Small intestine (tissue), 7 donors: ENCODE data around the gene JMJD6. TPM values are rescaled to one million over a fixed set of nuclear protein-coding genes. Genes with fewer than 3 reads are reported as not detected.
"Not testable (repeated sequence)": the region's sequence is repeated elsewhere in the genome, so short reads cannot be mapped to it uniquely, and the experiment has no call there.

Experiments used
- DNase-seq, 2 donors: peaks; one replicate each; pipeline versions ENCODE4 v3.0.0 to v3.0.0-alpha.2; 2013
- FAIRE-seq: peaks from 2 replicates; lab custom pipeline; 2012; peaks lifted over from hg19 to GRCh38; lab: Jason Lieb, UNC
- H3K27ac ChIP-seq, 3 donors: one replicate each; pipeline ENCODE4 v1.5.1; 2013; ENCODE audit warnings: low read length in 2 of 3, mild to moderate bottlenecking in 2 of 3, control low read depth in 1 of 3, inconsistent platforms in 1 of 3, low read depth in 1 of 3, moderate library complexity in 1 of 3
- H3K27me3 ChIP-seq, 3 donors: one replicate each; pipeline ENCODE4 v1.6.1; 2013; ENCODE audit warnings: low read length in 3 of 3, inconsistent platforms in 1 of 3; ENCODE audit not compliant: control insufficient read depth in 3 of 3, insufficient read depth in 3 of 3
- H3K36me3 ChIP-seq, 3 donors: one replicate each; pipeline ENCODE4 v1.6.1; 2013; ENCODE audit warnings: low read length in 3 of 3, inconsistent platforms in 1 of 3, low read depth in 1 of 3, mild to moderate bottlenecking in 1 of 3, moderate library complexity in 1 of 3; ENCODE audit not compliant: control insufficient read depth in 3 of 3, insufficient read depth in 2 of 3
- H3K4me1 ChIP-seq, 3 donors: one replicate each; pipeline ENCODE4 v1.6.1; 2013; ENCODE audit warnings: low read length in 2 of 3, inconsistent platforms in 1 of 3, low read depth in 1 of 3, mild to moderate bottlenecking in 1 of 3, moderate library complexity in 1 of 3; ENCODE audit not compliant: control insufficient read depth in 3 of 3, insufficient read depth in 2 of 3
- H3K4me3 ChIP-seq, 3 donors: one replicate each; pipeline ENCODE4 v1.5.1; 2013; ENCODE audit warnings: low read length in 3 of 3, control low read depth in 1 of 3, inconsistent platforms in 1 of 3, low read depth in 1 of 3, mild to moderate bottlenecking in 1 of 3, moderate library complexity in 1 of 3
- H3K9me3 ChIP-seq, 2 donors: one replicate each; pipeline ENCODE4 v1.6.1; 2013; ENCODE audit warnings: low read depth in 1 of 2, low read length in 1 of 2; ENCODE audit not compliant: control insufficient read depth in 2 of 2, insufficient read depth in 1 of 2
- WGBS, 3 donors: extraction: QIAGEN DNeasy Blood & Tissue Kit; methylation state at CpG; one replicate each; pipeline ENCODE4 v1.1.7; 2013; 5-methylcytosine and 5-hydroxymethylcytosine counted together
- polyA plus RNA-seq, 4 donors: library from polyadenylated mRNA; stranded (reverse) in 3 of 4; unstranded in 1 of 4; fragments of 200-250 nt in 3 of 4; fragments of 120-200 nt in 1 of 4; gene quantifications; one replicate each; pipeline versions ENCODE4 v1.2.1 to v1.2.3, GENCODE V29; 2013
- donor health status: healthy with polysubstance abuse.
- donor health status: control.
- donor health status: control.
- donor health status: Bipolar disorder and iron deficiency.
- donor health status: healthy.

JMJD6 gene
- polyA plus RNA-seq, 4 donors: 24.2 to 56.6 (median 39.1) TPM

DNA sequence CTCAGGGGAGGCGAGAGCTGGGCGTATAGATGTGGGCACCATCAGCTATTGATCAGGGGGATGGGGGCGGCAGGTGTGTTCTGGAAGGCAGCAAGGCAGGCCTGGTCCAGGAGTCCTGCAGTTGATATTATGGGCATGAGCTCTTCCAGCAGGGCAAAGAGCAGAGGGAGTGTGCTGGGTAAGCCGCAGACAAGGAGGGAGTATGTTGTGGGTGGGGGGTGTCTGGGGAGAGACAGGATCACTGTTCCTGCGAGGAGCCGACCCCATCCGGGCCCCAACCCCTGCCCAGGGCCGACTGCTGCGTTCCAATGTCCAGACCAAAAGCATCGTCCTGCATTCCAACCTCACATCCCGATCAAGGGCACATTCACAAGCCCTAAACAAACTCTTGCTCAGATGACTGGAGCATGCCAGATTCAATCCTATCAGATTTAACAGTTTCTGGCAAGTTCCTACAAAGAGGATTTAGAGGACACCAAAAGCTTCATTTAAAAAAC is 24.9 kb downstream of the JMJD6 start:
- 12 to 52% (median 45%) methylated on average over 11 of the region's 11 CpGs for WGBS, 3 donors
- H3K9me3 ChIP-seq: no peaks in the 10 kb centered on the region
- H3K27me3 ChIP-seq: no peaks in the 10 kb centered on the region
- peak in 1 of 2 donors; percentile 36 for DNase-seq
- H3K36me3 ChIP-seq: peaks cover 0 to 4% (median 0%) of the 10 kb centered on the region in 3 donors
- peak overlapping the region in 2 of 3 donors; percentile 79 to 84 for H3K27ac ChIP-seq
- H3K4me3 ChIP-seq: no peak overlapping the region
- peaks cover 0 to 31% (median 0%) of the 10 kb centered on the region in 3 donors for H3K4me1 ChIP-seq
- FAIRE-seq: no peak

DNA sequence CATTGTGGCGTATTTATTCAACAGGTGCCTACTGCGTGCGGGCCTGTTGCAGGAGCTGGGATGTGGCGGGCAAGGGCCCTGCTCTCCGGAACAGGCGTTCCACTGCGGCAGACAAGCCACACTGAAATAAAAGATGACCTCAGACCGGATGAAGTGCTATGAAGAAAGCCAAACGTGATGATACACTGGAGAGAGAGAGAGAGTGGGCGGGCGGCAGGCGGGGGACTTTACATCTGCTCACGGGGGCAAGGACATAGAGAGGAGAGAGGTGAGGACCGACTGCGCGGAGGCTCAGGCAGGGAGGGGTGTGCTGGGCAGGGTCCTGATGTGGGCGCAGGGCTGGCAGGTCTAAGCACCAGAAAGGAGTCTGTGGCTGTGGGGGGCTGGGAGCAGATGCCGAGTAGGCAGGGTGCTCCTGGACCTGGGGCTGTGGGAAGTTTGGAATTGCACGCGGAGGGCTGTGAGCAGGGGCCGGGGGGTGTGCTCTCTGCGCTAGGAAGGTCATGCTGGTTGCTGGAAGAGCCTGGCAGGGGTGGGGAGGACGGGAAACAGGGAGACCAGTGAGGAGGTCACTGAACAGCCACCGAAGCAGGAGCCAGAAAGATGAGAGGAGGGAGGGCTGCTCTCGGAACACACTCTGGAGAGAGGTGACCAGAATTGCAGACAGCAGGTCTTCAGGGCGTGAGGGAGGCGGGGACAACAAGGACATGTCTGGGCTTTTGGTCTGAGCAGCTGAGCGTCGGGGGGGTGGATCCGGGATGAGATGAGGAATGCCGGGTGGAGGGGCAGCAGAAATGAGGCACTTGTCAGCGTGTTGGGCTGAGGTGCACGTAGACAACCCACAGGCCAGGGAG is 25.6 kb downstream of the JMJD6 start:
- WGBS, 3 donors: 55 to 69% (median 66%) methylated on average over 32 to 33 of the region's 33 CpGs
- Histone ChIP-seq H3K4me1 (peaks cover 0 to 31% (median 0%) of the 10 kb centered on the region in 3 donors), H3K27ac (peak overlapping the region; percentile 44 to 84 (median 79)), H3K4me3 (no peak overlapping the region), H3K9me3 (no peaks in the 10 kb centered on the region), H3K36me3 (peaks cover 0 to 4% (median 0%) of the 10 kb centered on the region in 3 donors), H3K27me3 (no peaks in the 10 kb centered on the region)
- DNase-seq (peak in 1 of 2 donors; percentile 28), FAIRE-seq (no peak)

DNA sequence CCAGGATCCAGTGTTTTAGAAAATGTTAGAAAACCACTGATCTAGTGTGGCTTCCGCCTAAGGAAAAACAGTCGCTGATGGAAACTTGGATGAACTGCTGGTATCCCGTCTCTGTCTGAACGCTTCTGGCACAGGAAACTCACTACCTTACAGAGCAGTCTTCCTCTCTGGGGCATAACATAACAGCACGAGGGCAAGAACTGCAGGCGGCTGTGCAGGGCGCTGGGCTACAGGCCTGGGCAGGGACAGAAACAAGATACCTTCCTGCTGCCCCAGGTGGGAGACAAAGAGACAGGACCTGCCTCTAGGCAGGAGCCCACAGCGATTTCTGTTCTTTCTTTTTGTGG is 26.2 kb downstream of the JMJD6 start:
- peaks cover 0 to 31% (median 0%) of the 10 kb centered on the region in 3 donors for H3K4me1 ChIP-seq
- no peak for FAIRE-seq
- no peaks in the 10 kb centered on the region for H3K9me3 ChIP-seq
- H3K36me3 ChIP-seq: peaks cover 0 to 4% (median 0%) of the 10 kb centered on the region in 3 donors
- H3K27me3 ChIP-seq: no peaks in the 10 kb centered on the region
- no peak overlapping the region for H3K4me3 ChIP-seq
- DNase-seq: no peak
- H3K27ac ChIP-seq: peak overlapping the region; percentile 44 to 84 (median 79)
- 61 to 94% (median 73%) methylated on average over 8 of the region's 8 CpGs for WGBS, 3 donors

DNA sequence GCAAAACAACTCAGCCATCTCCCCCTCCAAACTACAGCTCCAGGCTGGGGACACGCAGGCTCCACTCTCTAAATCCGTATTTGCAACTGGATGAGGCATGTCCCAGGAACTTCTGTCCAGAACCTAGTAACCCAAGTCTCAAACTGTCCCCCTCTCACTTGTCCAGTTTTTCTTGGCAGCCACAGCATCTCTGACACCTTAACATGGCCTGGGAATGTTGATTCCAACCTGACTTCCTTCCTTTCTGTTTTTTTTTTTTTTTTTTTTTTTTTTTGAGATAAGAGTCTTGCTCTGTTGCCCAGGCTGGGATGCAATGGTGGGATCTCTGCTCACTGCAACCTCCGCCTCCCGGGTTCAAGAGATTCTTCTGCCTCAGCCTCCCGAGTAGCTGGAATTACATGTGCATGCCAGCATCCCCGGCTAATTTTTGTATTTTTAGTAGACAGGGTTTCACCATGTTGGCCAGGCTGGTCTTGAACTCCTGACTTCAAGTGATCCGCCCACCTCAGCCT is 27.9 kb downstream of the JMJD6 start:
- peaks cover 0 to 31% (median 0%) of the 10 kb centered on the region in 3 donors for H3K4me1 ChIP-seq

DNA sequence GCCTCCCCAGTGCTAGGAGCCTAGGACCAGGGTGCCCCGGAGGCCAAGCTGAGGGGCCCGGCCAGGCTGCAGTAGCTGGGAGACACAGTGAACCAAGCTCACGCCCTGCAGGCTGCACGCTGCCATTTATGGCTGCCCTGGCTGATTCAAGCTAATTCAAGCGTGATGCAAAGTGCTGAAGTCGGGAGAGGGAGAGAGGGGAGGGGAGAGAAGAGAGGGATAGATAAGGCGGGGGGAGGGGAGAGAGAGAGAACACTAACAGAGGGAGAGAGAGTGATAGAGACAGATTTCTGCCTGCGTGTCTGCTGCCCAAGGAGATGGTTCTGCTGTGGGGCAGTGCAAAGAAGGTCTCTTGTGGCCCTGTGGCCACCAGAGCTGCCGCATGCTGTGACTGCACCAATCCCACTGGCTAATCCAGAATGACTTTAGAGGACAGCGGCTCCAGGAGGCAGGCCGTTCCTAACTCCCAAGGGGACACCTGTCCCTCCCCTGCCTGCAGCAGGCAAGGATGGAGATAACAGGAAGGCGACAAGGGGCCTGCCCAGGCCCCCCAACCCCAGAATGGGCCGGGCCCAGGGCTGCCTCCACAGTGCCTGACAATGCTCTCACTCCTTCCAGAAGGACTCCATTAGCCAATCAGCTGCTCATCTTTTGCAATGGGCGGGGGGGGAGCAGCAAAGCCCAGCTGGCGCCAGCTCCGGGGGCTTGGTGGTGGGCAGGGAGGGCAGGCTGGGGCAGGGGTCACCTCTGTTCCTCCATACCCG is 28.5 kb downstream of the JMJD6 start:
- H3K27me3 ChIP-seq: no peaks in the 10 kb centered on the region
- 61 to 73% (median 68%) methylated on average over 16 to 17 of the region's 17 CpGs for WGBS, 3 donors
- no peak overlapping the region for H3K4me3 ChIP-seq
- FAIRE-seq (no peak), DNase-seq (peak in 1 of 2 donors; percentile 64)
- peaks cover 0 to 4% (median 0%) of the 10 kb centered on the region in 3 donors for H3K36me3 ChIP-seq
- H3K9me3 ChIP-seq: no peaks in the 10 kb centered on the region
- peaks cover 0 to 31% (median 0%) of the 10 kb centered on the region in 3 donors for H3K4me1 ChIP-seq
- peak overlapping the region in 2 of 3 donors; percentile 2 to 21 for H3K27ac ChIP-seq

More for the DNA sequence above, 27.9 kb downstream of the JMJD6 start:
- H3K9me3 ChIP-seq, H3K27me3 ChIP-seq, H3K4me3 ChIP-seq, DNase-seq, H3K36me3 ChIP-seq, FAIRE-seq: not testable (repeated sequence)
- peak overlapping the region in 1 of 3 donors; percentile 21 for H3K27ac ChIP-seq
- 91 to 93% (median 92%) methylated on average over 7 of the region's 7 CpGs for WGBS, 3 donors

DNA sequence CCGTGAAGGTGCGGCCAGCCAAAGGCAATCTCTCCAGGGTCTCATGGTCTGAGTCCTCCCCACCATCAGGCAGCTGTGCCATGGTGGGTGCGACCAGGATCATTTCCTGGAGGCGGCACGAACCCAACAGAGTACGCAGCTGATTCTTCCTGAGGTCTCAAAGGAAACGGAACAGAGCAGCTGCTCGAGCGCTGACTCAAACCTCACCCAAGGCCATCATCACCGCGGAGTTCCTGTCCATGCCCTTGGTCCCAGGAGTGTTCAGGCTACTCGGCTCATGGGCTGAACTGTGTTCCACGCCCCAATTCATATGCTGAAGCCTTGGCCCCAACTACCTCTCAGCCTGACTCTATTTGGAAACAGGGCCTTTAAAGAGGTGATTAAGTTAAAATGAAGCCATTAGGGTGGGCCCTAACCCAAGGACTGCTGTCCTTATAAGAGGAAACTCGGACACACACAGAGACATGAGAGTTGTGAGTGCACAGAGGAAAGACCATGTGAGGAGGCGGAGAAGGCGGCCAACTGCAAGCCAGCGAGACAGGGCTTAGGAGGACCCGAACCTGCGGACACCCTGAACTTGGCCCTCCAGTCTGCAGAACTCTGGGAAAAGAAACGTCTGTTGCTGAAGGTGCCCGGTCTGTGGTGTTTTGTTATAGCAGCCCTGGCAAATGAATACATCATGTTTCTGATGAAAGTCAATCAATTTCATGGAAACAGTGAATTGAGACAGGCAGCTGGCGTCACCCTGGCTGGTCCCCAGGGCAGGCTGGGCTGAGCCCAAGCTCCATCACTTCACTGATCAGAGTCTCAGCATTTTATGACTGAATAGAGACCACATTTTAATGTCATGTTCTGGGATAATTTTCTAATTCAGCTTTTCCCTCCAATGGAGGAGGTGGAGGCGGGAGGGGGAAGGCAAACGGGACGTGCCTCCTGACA is 29.4 kb downstream of the JMJD6 start:
- Histone ChIP-seq H3K4me1 (peaks cover 0 to 30% (median 0%) of the 10 kb centered on the region in 3 donors), H3K4me3 (no peak overlapping the region), H3K27ac (peak overlapping the region in 2 of 3 donors; percentile 10 to 55), H3K27me3 (no peaks in the 10 kb centered on the region), H3K9me3 (no peaks in the 10 kb centered on the region), H3K36me3 (peaks cover 0 to 4% (median 0%) of the 10 kb centered on the region in 3 donors)
- WGBS, 3 donors: 74 to 81% (median 75%) methylated on average over 22 to 25 of the region's 25 CpGs
- FAIRE-seq (no peak), DNase-seq (no peak)

DNA sequence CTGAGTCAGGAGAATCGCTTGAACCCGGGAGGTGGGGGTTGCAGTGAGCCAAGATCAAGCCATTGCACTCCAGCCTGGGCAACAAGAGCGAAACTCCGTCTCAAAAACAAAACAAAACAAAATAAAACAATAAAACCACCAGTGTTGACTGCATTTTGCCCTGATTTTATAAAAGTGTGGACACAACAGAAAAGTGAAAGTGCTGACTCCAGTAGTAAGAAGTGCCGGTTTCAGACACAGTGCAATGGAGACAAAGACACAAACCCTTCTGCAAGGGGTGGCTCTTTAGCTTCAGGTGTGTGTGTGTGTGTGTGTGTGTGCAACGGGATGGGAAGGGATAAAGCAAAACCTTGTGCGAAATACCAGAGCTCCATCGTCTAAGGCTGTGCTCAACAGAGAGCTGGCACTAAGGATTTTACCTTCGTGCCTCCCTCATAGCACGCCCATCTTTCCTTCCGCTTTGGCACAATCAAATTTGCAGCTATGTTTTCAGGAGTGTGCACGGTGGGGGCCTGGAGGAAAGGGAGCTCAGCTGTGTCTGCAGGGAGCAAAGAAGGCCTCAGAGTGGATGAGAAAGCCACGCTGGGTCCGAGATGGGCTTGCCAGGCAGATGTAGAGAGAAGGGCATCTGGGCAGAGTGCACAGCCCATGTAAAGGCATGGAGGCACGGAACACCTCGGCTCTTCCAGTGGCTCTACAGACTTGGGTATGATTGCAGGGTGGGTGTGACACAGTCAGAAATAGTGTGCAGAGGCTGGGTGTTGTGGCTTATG is 31.2 kb downstream of the JMJD6 start:
- H3K36me3 ChIP-seq: peaks cover 0 to 4% (median 0%) of the 10 kb centered on the region in 3 donors
- no peaks in the 10 kb centered on the region for H3K9me3 ChIP-seq
- 53 to 74% (median 61%) methylated on average over 16 of the region's 16 CpGs for WGBS, 3 donors
- FAIRE-seq (no peak), DNase-seq (no peak)
- H3K27ac ChIP-seq: no peak overlapping the region
- H3K4me3 ChIP-seq: peak overlapping the region in 1 of 3 donors; percentile 16
- no peaks in the 10 kb centered on the region for H3K27me3 ChIP-seq
- peaks cover 0 to 17% (median 0%) of the 10 kb centered on the region in 3 donors for H3K4me1 ChIP-seq
